GM23338 (cell line): ENCODE results near the gene IFNLR1. TPM values are rescaled to one million over a fixed set of nuclear protein-coding genes. Genes with fewer than 3 reads are reported as not detected.
A peak's percentile ranks its signal among the peaks of the same experiment; 100 is the strongest.

Source experiments
- ATAC-seq: fragments of 200-7000 bp; cut with Tn5 transposase; 3 replicates; pipeline ENCODE4 v1.9.1; 2020
- DNase-seq: peaks from one replicate; pipeline ENCODE4 v3.0.0-alpha.2; 2015; ENCODE audit warnings: low spot score
- H2AFZ ChIP-seq: fragments of 200-600 bp; sonication (generic); 2 replicates; pipeline ENCODE4 v1.8.0; 2016; ENCODE audit warnings: antibody characterized with exemption, mild to moderate bottlenecking, moderate library complexity
- H3F3A ChIP-seq: fragments of 200-600 bp; sonication (generic); replicated peaks from 2 replicates; pipeline ENCODE4 v1.8.0; 2017; ENCODE audit warnings: antibody characterized with exemption, mixed run types, low read depth
- H3K27ac ChIP-seq: fragments of 200-600 bp; sonication (generic); 2 replicates; pipeline ENCODE4 v1.6.1; 2016; ENCODE audit warnings: low read depth
- H3K27me3 ChIP-seq: fragments of 200-600 bp; sonication (generic); 2 replicates; pipeline ENCODE4 v1.8.0; 2016; ENCODE audit warnings: mild to moderate bottlenecking, mixed run types, moderate library complexity; ENCODE audit not compliant: insufficient read depth
- H3K36me3 ChIP-seq: fragments of 200-600 bp; sonication (generic); 2 replicates; pipeline ENCODE4 v1.8.0; 2016; ENCODE audit warnings: mild to moderate bottlenecking; ENCODE audit not compliant: insufficient read depth
- H3K4me1 ChIP-seq: fragments of 200-600 bp; sonication (generic); 2 replicates; pipeline ENCODE4 v1.8.0; 2016; ENCODE audit warnings: mild to moderate bottlenecking, moderate library complexity; ENCODE audit not compliant: insufficient read depth
- H3K4me2 ChIP-seq: fragments of 200-600 bp; sonication (generic); 2 replicates; pipeline ENCODE4 v1.7.1; 2017; ENCODE audit warnings: mixed run types
- H3K4me3 ChIP-seq: fragments of 200-600 bp; sonication (generic); 2 replicates; pipeline ENCODE4 v1.6.1; 2016; ENCODE audit warnings: mixed run types
- H3K79me2 ChIP-seq: fragments of 200-600 bp; sonication (generic); replicated peaks from 2 replicates; pipeline ENCODE4 v1.8.0; 2017; ENCODE audit warnings: mild to moderate bottlenecking; ENCODE audit not compliant: insufficient read depth
- H3K9me2 ChIP-seq: fragments of 200-600 bp; sonication (generic); 2 replicates; pipeline ENCODE4 v1.8.0; 2017; ENCODE audit not compliant: insufficient read depth
- H4K20me1 ChIP-seq: fragments of 200-600 bp; sonication (generic); replicated peaks from 2 replicates; pipeline ENCODE4 v1.8.0; 2017; ENCODE audit warnings: mild to moderate bottlenecking; ENCODE audit not compliant: insufficient read depth
- H3K27ac Mint-ChIP-seq: 2 replicates; pipeline ENCODE4 v1.8.0; 2020; ENCODE audit warnings: inconsistent platforms, mild to moderate bottlenecking, moderate library complexity, mixed read lengths
- H3K27me3 Mint-ChIP-seq: 3 replicates; pipeline ENCODE4 v1.8.0; 2022; ENCODE audit warnings: low read depth, mild to moderate bottlenecking, moderate library complexity, mixed read lengths, inconsistent platforms; ENCODE audit not compliant: insufficient read depth, poor library complexity
- H3K36me3 Mint-ChIP-seq: 3 replicates; pipeline ENCODE4 v1.8.0; 2021; ENCODE audit warnings: low read depth, mild to moderate bottlenecking, inconsistent platforms, moderate library complexity, mixed read lengths
- H3K4me1 Mint-ChIP-seq: 3 replicates; pipeline ENCODE4 v1.8.0; 2020; ENCODE audit warnings: mild to moderate bottlenecking, inconsistent platforms, mixed read lengths
- H3K4me3 Mint-ChIP-seq: 3 replicates; pipeline ENCODE4 v1.8.0; 2021; ENCODE audit warnings: moderate library complexity, mild to moderate bottlenecking, inconsistent platforms, mixed read lengths
- H3K9me3 Mint-ChIP-seq: 3 replicates; pipeline ENCODE4 v1.8.0; 2020; ENCODE audit warnings: moderate library complexity, mild to moderate bottlenecking, inconsistent platforms, mixed read lengths
- CREB1 ChIP-seq: fragments of 250-450 bp; sonication (Bioruptor Pico); IDR thresholded peaks from 2 replicates; pipeline ENCODE4 v1.5.0; 2020; ENCODE audit warnings: low read depth, mild to moderate bottlenecking, moderate library complexity
- ETS1 ChIP-seq: IDR thresholded peaks from 2 replicates; pipeline ENCODE4 v1.6.1; 2016; ENCODE audit warnings: antibody characterized with exemption
- EZH2 ChIP-seq: fragments of 200-600 bp; sonication (generic); IDR thresholded peaks from one replicate; pipeline ENCODE4 v1.8.0; 2017; ENCODE audit warnings: antibody characterized with exemption, mild to moderate bottlenecking, low read depth; ENCODE audit not compliant: unreplicated experiment
- JUNB ChIP-seq: IDR thresholded peaks from one replicate; pipeline ENCODE4 v1.6.1; 2016; ENCODE audit warnings: antibody characterized with exemption; ENCODE audit not compliant: unreplicated experiment
- REST ChIP-seq: IDR thresholded peaks from one replicate; pipeline ENCODE4 v1.6.1; 2018; ENCODE audit warnings: antibody characterized with exemption; ENCODE audit not compliant: unreplicated experiment
- STAT1 ChIP-seq: IDR thresholded peaks from one replicate; pipeline ENCODE4 v1.6.1; 2016; ENCODE audit warnings: antibody characterized with exemption; ENCODE audit not compliant: unreplicated experiment
- ZNF114 ChIP-seq: fragments of 250-450 bp; sonication (Bioruptor Pico); IDR thresholded peaks from 2 replicates; pipeline ENCODE4 v1.5.0; 2020; ENCODE audit warnings: mild to moderate bottlenecking, moderate library complexity
- polyA plus RNA-seq: library from polyadenylated mRNA; unstranded; fragments of >200 nt; fragmentation: Nextera tagmentation; extraction: Ambion mirVana; gene quantifications from 2 replicates; pipeline ENCODE4 v1.2.1, GENCODE V29; 2016
- total RNA-seq: library from RNA; depleted of rRNA; stranded (reverse); fragments of >200 nt; shearing (Covaris generic); gene quantifications from 2 replicates; pipeline ENCODE4 v1.2.3, GENCODE V29; 2014

The IFNLR1 gene
- total and polyA plus RNA-seq, 2 experiments from 2014 or later = 4.2 to 6.2 TPM

DNA sequence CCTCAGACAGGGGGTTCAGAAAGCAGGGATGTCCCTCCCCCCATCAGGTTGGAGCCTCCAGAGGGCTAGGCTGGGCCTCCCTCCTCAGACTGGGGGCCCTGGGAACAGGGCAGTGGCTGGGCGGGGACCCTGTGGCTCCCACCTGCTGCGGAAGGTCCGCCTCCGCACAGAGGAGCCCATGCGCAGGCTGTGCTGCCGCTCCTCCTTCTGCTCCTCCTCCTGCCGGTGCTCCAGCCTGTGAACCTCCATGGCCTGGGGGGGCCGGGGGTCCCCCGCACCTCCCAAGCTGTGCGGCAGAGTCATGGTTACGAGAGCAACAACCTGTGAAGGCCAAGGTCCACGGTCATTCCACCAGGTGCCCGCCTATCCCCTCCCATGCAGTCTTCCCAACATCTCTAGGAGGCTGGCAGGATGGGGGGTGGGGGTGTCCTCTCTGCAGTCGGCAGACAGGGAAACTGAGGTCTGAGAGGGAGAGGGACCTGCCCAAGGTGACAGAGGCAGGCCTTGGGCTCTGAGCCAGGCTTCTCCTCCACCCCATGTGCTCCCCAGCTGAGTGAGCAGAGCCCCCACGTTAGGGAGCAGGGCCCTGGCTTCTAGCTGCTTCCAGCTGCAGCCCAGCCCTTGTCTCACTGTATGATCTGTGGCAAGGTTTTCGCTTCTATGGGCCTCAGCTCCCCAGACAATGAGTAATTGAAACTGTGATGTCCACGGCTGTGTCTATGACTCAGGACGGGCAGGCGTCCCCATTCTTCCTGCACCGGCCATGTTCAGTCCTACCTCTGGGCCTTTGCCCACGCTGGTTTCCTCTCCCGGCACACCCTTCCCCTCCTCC lies 78.5 kb downstream of the IFNLR1 start (continued):
- TF ChIP-seq REST = no peak

DNA sequence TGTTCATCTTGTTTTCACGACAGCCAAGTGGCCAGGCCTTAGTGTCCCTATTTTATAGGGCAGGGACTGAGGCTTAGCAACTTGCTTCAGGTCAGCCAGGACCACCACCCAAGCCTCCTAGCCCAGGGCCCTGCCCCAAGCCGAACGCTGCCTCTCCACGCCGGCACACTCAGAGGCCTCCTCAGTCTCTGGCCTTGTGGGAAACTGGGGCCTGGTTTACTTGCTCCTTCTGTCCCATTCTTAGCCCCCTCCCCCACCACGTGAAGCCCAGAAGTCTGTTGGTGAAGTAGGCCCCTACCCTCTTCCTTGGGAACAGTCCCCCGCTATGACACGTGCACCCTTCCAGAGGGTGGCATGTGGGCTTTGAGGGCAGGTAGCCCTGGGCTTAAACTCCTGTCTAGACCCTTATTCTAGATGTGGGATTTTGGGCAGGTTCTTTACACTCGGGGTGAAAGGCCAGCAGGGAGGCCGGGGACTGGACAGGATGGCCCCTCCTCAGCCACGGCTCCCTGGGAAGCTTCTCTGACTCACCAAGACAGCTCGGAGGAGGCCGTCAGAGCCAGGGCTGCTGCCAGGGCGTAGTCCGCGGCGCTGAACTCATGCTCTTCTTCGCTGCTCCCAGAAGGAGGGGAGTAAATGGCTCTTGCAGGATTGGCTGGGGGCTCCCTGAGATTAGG lies 79.5 kb downstream of the IFNLR1 start:
- Histone ChIP-seq H3K9me2 (no peaks in the 10 kb centered on the region), H3K79me2 (no peaks in the 10 kb centered on the region), H4K20me1 (no peaks in the 10 kb centered on the region), H3K36me3 (no peaks in the 10 kb centered on the region), H2AFZ (peak overlapping the region; percentile 95), H3K4me2 (no peak overlapping the region), H3F3A (no peaks in the 10 kb centered on the region), H3K27me3 (no peaks in the 10 kb centered on the region), H3K27ac (no peak overlapping the region), H3K4me3 (no peak overlapping the region), H3K4me1 (peaks cover 9% of the 10 kb centered on the region)
- Mint-ChIP-seq H3K27ac (peak overlapping the region; percentile 78; the same call in 1 of the 2 replicates), H3K36me3 (no peaks in the 10 kb centered on the region), H3K4me1 (peaks cover 23% of the 10 kb centered on the region), H3K9me3 (no peaks in the 10 kb centered on the region), H3K4me3 (no peak overlapping the region; the same call in 2 of the 3 replicates), H3K27me3 (peaks cover 18% of the 10 kb centered on the region)
- DNase-seq = no peak
- TF ChIP-seq STAT1 = no peak
- no peak for ATAC-seq

DNA sequence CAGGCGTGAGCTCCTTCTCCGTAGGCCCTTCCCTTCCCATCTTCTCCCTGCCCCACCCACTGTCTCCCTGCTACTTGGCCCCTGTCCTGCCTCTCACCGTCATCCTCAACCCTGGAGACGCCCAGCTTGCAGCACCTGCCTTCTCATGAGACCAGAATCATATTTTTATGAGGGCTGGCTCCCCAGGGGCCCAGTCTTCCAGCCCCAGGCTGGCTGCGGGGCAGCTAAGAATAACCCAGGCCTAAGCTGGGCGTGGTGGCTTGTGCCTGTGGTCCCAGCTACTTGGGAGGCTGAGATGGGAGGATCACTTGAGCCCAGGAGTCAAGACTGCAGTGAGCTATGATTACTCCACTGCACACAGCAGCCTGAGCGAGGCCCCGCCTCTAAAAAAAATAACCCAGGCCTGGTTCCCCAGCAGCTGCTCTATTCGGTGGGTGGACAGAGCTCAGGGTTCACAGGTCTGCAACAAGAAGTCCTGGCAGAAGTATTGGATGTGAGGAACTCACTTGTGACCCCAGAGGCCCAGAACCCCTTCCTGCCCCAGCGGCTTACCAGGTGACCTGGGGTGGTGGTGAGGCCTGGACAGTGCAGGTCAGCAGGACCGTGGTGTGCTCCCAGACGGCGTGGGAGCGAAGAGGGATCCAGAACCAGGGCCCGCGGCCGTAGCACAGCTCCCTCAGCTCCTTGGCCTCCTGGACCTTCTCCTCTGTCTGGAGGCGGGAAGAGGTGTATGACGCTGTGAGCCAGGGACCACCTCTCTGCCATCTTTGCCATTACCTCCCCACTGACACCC lies 81.5 kb downstream of the IFNLR1 start:
- peaks cover 11% of the 10 kb centered on the region for H3K27me3 Mint-ChIP-seq
- DNase-seq = no peak
- ATAC-seq = no peak
- H3K9me3 Mint-ChIP-seq = no peaks in the 10 kb centered on the region
- no peaks in the 10 kb centered on the region for H3K4me1 ChIP-seq
- H3K4me3 Mint-ChIP-seq = no peak overlapping the region
- no peaks in the 10 kb centered on the region for H3K36me3 Mint-ChIP-seq
- H3K4me1 Mint-ChIP-seq = peaks cover 11% of the 10 kb centered on the region
- H2AFZ ChIP-seq = no peak overlapping the region
- H3K4me3 ChIP-seq = no peak overlapping the region
- no peaks in the 10 kb centered on the region for H3K36me3 ChIP-seq
- no peaks in the 10 kb centered on the region for H3K79me2 ChIP-seq
- H4K20me1 ChIP-seq = no peaks in the 10 kb centered on the region
- H3K27ac ChIP-seq = no peak overlapping the region
- no peaks in the 10 kb centered on the region for H3F3A ChIP-seq
- no peaks in the 10 kb centered on the region for H3K27me3 ChIP-seq
- H3K9me2 ChIP-seq = no peaks in the 10 kb centered on the region
- no peak overlapping the region for H3K27ac Mint-ChIP-seq
- TF ChIP-seq ZNF114 (CRISPR knock-in tag) (no peak), EZH2 (no peak), JUNB (no peak), REST (no peak), STAT1 (no peak), ETS1 (no peak), CREB1 (CRISPR knock-in tag) (no peak)
- H3K4me2 ChIP-seq = no peak overlapping the region
